K562 (cell line): ENCODE data around the gene TFAP2D.

Experiments
- CREB1 ChIP-seq, 2 experiments: sonication (generic) in 1 of 2; formaldehyde crosslinking in 1 of 2; IDR thresholded peaks; 2 replicates each; pipeline versions ENCODE4 v1.6.1 to v1.8.0; 2012 to 2022; ENCODE audit warnings: inconsistent platforms in 1 of 2, mild to moderate bottlenecking in 1 of 2, missing genetic modification reagents in 1 of 2, moderate library complexity in 1 of 2
- MCM5 ChIP-seq: fragments of 450-650 bp; IDR thresholded peaks from 2 replicates; pipeline ENCODE4 v1.6.1; 2016; ENCODE audit warnings: low read depth
- RAD21 ChIP-seq, 2 experiments: fragments of 250-450 bp in 1 of 2; fragments of 450-650 bp in 1 of 2; sonication (Bioruptor Pico) in 1 of 2; formaldehyde crosslinking in 1 of 2; IDR thresholded peaks in 1 of 2; conservative IDR thresholded peaks in 1 of 2; 2 replicates each; pipeline versions ENCODE4 v1.4.0 to v1.8.0; 2020 to 2022; ENCODE audit warnings: mild to moderate bottlenecking in 2 of 2, moderate library complexity in 1 of 2
- SMAD1 ChIP-seq: fragments of 150-350 bp; IDR thresholded peaks from 2 replicates; pipeline ENCODE4 v1.6.1; 2014; ENCODE audit warnings: low read length, low read depth; ENCODE audit not compliant: partially characterized antibody
- ZNF354B ChIP-seq: fragments of 250-450 bp; sonication (Bioruptor Pico); IDR thresholded peaks from 2 replicates; pipeline ENCODE4 v1.4.0; 2020
- TF ChIP-seq, protein P1 (sequence below): sonication (generic); formaldehyde crosslinking; IDR thresholded peaks from 2 replicates; pipeline ENCODE4 v1.8.1; 2022; ENCODE audit warnings: missing genetic modification reagents
- TF ChIP-seq, protein P2 (sequence below): fragments of 250-450 bp; sonication (Bioruptor Pico); IDR thresholded peaks from 2 replicates; pipeline ENCODE4 v1.4.0; 2020; ENCODE audit warnings: mild to moderate bottlenecking
- TF ChIP-seq, protein P3 (sequence below), 3 experiments: IDR thresholded peaks in 2 of 3; conservative IDR thresholded peaks in 1 of 3; 2 replicates each; pipeline ENCODE4 v1.5.1; 2011 to 2012; ENCODE audit warnings: low read length in 3 of 3, mild to moderate bottlenecking in 3 of 3, control low read depth in 2 of 3, improper control_type of control experiment in 1 of 3, inconsistent platforms in 1 of 3, low read depth in 1 of 3, mixed read lengths in 1 of 3, moderate library complexity in 1 of 3; ENCODE audit not compliant: insufficient read depth in 2 of 3
- TF ChIP-seq, protein P4 (sequence below): sonication (generic); formaldehyde crosslinking; IDR thresholded peaks from 2 replicates; pipeline ENCODE4 v1.8.1; 2023; ENCODE audit warnings: missing genetic modification reagents, mild to moderate bottlenecking, borderline replicate concordance

DNA sequence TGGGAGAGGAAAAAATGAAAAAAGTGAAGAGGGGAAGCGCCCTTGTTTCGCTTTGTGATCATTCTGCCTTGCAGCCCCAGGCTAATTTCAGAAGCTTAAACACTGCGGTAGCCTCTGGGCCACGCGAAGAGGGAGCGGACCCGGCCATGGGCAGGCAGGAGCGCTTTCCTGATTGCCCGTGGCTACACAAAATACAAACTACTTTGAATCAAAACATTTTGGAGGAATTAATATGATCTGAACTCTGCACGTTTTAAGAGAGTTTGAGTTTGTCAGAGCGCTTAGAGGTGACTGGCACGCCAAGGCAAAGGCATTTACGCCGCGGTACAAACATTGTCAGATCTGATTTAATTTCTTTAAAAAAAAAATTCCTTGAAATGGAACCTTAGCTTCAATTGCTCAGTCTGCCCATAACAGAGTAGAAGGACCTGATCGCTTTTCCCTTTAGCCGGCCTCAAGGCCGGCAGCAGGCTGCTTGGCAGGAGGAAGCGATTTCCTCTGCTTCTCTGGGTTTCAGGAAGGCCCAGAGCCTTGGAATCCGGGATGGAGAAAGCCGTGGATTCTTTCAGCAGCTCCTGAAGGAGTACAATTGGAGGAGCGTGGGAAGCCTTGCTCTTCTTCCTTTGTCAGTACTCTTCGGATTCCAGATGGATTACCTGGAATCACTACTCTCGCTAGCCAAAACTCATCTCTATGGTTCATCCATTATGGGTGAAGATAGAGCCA lies 9.7 kb downstream of the TFAP2D start:
- TF ChIP-seq, protein P1, sequence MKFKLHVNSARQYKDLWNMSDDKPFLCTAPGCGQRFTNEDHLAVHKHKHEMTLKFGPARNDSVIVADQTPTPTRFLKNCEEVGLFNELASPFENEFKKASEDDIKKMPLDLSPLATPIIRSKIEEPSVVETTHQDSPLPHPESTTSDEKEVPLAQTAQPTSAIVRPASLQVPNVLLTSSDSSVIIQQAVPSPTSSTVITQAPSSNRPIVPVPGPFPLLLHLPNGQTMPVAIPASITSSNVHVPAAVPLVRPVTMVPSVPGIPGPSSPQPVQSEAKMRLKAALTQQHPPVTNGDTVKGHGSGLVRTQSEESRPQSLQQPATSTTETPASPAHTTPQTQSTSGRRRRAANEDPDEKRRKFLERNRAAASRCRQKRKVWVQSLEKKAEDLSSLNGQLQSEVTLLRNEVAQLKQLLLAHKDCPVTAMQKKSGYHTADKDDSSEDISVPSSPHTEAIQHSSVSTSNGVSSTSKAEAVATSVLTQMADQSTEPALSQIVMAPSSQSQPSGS (CRISPR knock-in tag) = no peak
- TF ChIP-seq MCM5 = no peak
- TF ChIP-seq, protein P2, sequence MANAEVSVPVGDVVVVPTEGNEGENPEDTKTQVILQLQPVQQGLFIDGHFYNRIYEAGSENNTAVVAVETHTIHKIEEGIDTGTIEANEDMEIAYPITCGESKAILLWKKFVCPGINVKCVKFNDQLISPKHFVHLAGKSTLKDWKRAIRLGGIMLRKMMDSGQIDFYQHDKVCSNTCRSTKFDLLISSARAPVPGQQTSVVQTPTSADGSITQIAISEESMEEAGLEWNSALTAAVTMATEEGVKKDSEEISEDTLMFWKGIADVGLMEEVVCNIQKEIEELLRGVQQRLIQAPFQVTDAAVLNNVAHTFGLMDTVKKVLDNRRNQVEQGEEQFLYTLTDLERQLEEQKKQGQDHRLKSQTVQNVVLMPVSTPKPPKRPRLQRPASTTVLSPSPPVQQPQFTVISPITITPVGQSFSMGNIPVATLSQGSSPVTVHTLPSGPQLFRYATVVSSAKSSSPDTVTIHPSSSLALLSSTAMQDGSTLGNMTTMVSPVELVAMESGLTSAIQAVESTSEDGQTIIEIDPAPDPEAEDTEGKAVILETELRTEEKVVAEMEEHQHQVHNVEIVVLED (CRISPR knock-in tag) = no peak
- TF ChIP-seq RAD21 (CRISPR knock-in tag; conservative IDR thresholded peaks at IDR 0.05 in 1 of 2, IDR thresholded peaks at IDR 0.05 in 1 of 2) = no peak
- no peak for TF ChIP-seq SMAD1
- TF ChIP-seq ZNF354B (CRISPR knock-in tag) = no peak
- TF ChIP-seq, protein P3, sequence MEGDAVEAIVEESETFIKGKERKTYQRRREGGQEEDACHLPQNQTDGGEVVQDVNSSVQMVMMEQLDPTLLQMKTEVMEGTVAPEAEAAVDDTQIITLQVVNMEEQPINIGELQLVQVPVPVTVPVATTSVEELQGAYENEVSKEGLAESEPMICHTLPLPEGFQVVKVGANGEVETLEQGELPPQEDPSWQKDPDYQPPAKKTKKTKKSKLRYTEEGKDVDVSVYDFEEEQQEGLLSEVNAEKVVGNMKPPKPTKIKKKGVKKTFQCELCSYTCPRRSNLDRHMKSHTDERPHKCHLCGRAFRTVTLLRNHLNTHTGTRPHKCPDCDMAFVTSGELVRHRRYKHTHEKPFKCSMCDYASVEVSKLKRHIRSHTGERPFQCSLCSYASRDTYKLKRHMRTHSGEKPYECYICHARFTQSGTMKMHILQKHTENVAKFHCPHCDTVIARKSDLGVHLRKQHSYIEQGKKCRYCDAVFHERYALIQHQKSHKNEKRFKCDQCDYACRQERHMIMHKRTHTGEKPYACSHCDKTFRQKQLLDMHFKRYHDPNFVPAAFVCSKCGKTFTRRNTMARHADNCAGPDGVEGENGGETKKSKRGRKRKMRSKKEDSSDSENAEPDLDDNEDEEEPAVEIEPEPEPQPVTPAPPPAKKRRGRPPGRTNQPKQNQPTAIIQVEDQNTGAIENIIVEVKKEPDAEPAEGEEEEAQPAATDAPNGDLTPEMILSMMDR (IDR thresholded peaks at IDR 0.05 in 2 of 3, conservative IDR thresholded peaks at IDR 0.05 in 1 of 3; ENCODE audit: insufficient read depth in 2 of 3, low read depth in 1 of 3, low read length in 3 of 3) = no peak
- no peak for TF ChIP-seq CREB1 (IDR thresholded peaks at IDR 0.05)
- TF ChIP-seq CREB1 (CRISPR knock-in tag; IDR thresholded peaks at IDR 0.05) = no peak
- TF ChIP-seq, protein P4, sequence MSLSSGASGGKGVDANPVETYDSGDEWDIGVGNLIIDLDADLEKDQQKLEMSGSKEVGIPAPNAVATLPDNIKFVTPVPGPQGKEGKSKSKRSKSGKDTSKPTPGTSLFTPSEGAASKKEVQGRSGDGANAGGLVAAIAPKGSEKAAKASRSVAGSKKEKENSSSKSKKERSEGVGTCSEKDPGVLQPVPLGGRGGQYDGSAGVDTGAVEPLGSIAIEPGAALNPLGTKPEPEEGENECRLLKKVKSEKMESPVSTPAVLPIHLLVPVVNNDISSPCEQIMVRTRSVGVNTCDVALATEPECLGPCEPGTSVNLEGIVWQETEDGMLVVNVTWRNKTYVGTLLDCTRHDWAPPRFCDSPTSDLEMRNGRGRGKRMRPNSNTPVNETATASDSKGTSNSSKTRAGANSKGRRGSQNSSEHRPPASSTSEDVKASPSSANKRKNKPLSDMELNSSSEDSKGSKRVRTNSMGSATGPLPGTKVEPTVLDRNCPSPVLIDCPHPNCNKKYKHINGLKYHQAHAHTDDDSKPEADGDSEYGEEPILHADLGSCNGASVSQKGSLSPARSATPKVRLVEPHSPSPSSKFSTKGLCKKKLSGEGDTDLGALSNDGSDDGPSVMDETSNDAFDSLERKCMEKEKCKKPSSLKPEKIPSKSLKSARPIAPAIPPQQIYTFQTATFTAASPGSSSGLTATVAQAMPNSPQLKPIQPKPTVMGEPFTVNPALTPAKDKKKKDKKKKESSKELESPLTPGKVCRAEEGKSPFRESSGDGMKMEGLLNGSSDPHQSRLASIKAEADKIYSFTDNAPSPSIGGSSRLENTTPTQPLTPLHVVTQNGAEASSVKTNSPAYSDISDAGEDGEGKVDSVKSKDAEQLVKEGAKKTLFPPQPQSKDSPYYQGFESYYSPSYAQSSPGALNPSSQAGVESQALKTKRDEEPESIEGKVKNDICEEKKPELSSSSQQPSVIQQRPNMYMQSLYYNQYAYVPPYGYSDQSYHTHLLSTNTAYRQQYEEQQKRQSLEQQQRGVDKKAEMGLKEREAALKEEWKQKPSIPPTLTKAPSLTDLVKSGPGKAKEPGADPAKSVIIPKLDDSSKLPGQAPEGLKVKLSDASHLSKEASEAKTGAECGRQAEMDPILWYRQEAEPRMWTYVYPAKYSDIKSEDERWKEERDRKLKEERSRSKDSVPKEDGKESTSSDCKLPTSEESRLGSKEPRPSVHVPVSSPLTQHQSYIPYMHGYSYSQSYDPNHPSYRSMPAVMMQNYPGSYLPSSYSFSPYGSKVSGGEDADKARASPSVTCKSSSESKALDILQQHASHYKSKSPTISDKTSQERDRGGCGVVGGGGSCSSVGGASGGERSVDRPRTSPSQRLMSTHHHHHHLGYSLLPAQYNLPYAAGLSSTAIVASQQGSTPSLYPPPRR (CRISPR knock-in tag) = no peak
